Transverse colon (tissue), 4 donors: ENCODE data around the gene OAS1. TPM values are rescaled to one million over a fixed set of nuclear protein-coding genes. Genes with fewer than 3 reads are reported as not detected.
A peak's percentile ranks its signal among the peaks of the same experiment; 100 is the strongest.

Experiments
- DNase-seq: peaks from one replicate; pipeline ENCODE4 v3.0.0-alpha.2; 2019
- H3K27ac ChIP-seq, 4 donors: fragments of 200-600 bp; sonication (generic); 2 replicates each; pipeline ENCODE4 v1.5.1; 2016 to 2018; ENCODE audit warnings: inconsistent platforms in 4 of 4
- H3K27me3 ChIP-seq: fragments of 200-600 bp; sonication (generic); 2 replicates; pipeline ENCODE4 v1.5.1; 2017; ENCODE audit warnings: inconsistent platforms
- H3K36me3 ChIP-seq, 4 donors: fragments of 200-600 bp; sonication (generic); 2 replicates each; pipeline ENCODE4 v1.5.1; 2017 to 2019; ENCODE audit warnings: inconsistent platforms in 4 of 4
- H3K4me1 ChIP-seq, 4 donors: fragments of 200-600 bp; sonication (generic); 2 replicates each; pipeline ENCODE4 v1.5.1; 2017 to 2020; ENCODE audit warnings: inconsistent platforms in 4 of 4
- H3K4me3 ChIP-seq, 4 donors: fragments of 200-600 bp; sonication (generic); 1 replicate in 1 of 4; 2 replicates in 3 of 4; pipeline versions ENCODE4 v1.5.1 to v1.6.1; 2017 to 2019; ENCODE audit warnings: inconsistent platforms in 4 of 4
- H3K9me3 ChIP-seq, 2 donors: fragments of 200-600 bp; sonication (generic); 2 replicates each; pipeline ENCODE4 v1.5.1; 2017 to 2019; ENCODE audit warnings: inconsistent platforms in 2 of 2
- EP300 ChIP-seq: sonication (generic); formaldehyde crosslinking; IDR thresholded peaks from one replicate; pipeline ENCODE4 v1.6.1; 2017; ENCODE audit warnings: antibody characterized with exemption, low read depth
- POLR2A ChIP-seq: fragments of 450-650 bp; IDR thresholded peaks from one replicate; pipeline ENCODE4 v1.6.1; 2016; ENCODE audit warnings: antibody characterized with exemption, mild to moderate bottlenecking, moderate library complexity
- POLR2AphosphoS5 ChIP-seq, 3 donors: sonication (generic); formaldehyde crosslinking; IDR thresholded peaks; one replicate each; pipeline ENCODE4 v1.6.1; 2016; ENCODE audit warnings: antibody characterized with exemption in 3 of 3
- WGBS, 2 donors: methylation state at CpG; one replicate each; pipeline ENCODE4 v1.1.5; 2018; ENCODE audit warnings: low coverage in 1 of 2; 5-methylcytosine and 5-hydroxymethylcytosine counted together
- in situ Hi-C, 4 donors: fragments of 200-750 bp; cut with MboI; loops; one replicate each; pipeline versions ENCODE4 v1.15.0 to v1.15.1; 2017; ENCODE audit warnings: low sequenced_read_pairs in 3 of 4, low pct_ligation_motif_present in 1 of 4, low pct_unique_long_range_greater_than_20kb in 1 of 4
- intact Hi-C: fragments of 100-400 bp; cut with DNase I; formaldehyde crosslinking; loops from one replicate; pipeline ENCODE4 v1.15.1; 2023; ENCODE audit warnings: low total_unique reads
- total RNA-seq, 4 donors: library from RNA; depleted of rRNA; stranded (reverse); fragments of >200 nt; gene quantifications; one replicate each; pipeline ENCODE4 v1.1.0, GENCODE V29; 2016
- TF ChIP-seq, protein P1 (sequence below), 5 experiments: fragments of 200-600 bp in 3 of 5; fragments of 450-650 bp in 2 of 5; sonication (generic) in 3 of 5; IDR thresholded peaks; 1 replicate in 2 of 5; 2 replicates in 3 of 5; pipeline ENCODE4 v1.5.1; 2016 to 2017; ENCODE audit warnings: antibody characterized with exemption in 5 of 5, inconsistent platforms in 3 of 5, mild to moderate bottlenecking in 2 of 5, moderate library complexity in 1 of 5

OAS1 gene
- 100 to 1,000 TPM in 1 of 4 donors, 10 to 100 TPM in 3; 30.1 to 101 (median 82.1) TPM for total RNA-seq

DNA sequence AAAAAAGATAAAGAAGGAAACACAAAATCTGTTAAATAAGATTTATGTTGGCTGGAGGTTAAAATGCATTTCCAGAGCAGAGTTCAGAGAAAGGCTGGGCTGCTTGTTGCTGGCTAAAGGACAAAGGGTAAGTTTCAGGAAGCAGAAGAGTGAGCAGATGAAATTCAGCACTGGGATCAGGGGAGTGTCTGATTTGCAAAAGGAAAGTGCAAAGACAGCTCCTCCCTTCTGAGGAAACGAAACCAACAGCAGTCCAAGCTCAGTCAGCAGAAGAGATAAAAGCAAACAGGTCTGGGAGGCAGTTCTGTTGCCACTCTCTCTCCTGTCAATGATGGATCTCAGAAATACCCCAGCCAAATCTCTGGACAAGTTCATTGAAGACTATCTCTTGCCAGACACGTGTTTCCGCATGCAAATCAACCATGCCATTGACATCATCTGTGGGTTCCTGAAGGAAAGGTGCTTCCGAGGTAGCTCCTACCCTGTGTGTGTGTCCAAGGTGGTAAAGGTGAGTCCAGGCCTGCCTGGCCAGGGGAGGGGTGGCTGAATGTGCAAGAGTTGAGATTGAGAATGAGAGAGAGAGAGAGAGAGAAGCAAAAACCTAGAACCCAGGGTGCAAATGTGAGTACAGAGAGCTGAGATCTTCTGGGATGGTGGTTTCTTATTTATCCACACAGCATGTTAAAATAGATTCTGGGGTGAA is at the start of gene OAS1:
Gene OAS1, plus strand, starts transcription at position 251 of the 703 bp plus-strand sequence. Its CDS starts 78 bp downstream, at position 329.
- peaks cover 0 to 3% (median 0%) of the 10 kb centered on the region in 4 donors for H3K36me3 ChIP-seq
- intact Hi-C loops, result no loop called here
- 3 to 6% methylated on average over 3 to 4 of the region's 4 CpGs for WGBS, 2 donors
- DNase-seq, result peak; percentile 68
- peak within 1 kb of the TSS; percentile 14 to 67 (median 44) for H3K4me3 ChIP-seq
- H3K27ac ChIP-seq, result peak within 1 kb of the TSS; percentile 85 to 90 (median 87)
- H3K9me3 ChIP-seq, result no peaks in the 10 kb centered on the region
- in situ Hi-C loops, result no loop called here
- H3K27me3 ChIP-seq, result no peaks in the 10 kb centered on the region
- peak; percentile 81 for TF ChIP-seq POLR2A
- TF ChIP-seq POLR2AphosphoS5 (IDR thresholded peaks at IDR 0.05), result peak; percentile 86 to 95 (median 86)
- TF ChIP-seq, protein P1, sequence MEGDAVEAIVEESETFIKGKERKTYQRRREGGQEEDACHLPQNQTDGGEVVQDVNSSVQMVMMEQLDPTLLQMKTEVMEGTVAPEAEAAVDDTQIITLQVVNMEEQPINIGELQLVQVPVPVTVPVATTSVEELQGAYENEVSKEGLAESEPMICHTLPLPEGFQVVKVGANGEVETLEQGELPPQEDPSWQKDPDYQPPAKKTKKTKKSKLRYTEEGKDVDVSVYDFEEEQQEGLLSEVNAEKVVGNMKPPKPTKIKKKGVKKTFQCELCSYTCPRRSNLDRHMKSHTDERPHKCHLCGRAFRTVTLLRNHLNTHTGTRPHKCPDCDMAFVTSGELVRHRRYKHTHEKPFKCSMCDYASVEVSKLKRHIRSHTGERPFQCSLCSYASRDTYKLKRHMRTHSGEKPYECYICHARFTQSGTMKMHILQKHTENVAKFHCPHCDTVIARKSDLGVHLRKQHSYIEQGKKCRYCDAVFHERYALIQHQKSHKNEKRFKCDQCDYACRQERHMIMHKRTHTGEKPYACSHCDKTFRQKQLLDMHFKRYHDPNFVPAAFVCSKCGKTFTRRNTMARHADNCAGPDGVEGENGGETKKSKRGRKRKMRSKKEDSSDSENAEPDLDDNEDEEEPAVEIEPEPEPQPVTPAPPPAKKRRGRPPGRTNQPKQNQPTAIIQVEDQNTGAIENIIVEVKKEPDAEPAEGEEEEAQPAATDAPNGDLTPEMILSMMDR (IDR thresholded peaks at IDR 0.05), result no peak
- H3K4me1 ChIP-seq, result peaks cover 19 to 77% (median 59%) of the 10 kb centered on the region in 4 donors

DNA sequence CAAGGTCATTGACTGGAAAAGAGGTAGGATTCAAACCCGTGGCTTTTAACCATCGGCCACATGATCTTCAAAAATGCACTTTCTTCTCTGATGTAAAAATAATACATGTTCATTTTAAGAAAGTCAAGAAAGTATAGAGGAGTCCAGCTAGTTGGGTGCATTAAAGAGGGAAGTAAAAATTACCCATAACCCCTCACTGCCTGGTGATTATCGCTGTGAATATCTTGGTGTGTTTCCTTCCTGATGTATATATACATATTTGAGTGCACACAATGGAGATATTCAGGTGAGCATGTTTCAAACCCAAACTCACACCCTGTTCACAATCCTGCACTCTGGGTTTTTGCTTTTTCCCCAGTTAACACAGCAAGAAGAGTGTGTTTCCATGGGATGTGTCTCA is 47.5 kb upstream of the OAS1 start:
- WGBS, 2 donors, result 71 to 74% methylated on average over 1 to 3 of the region's 3 CpGs
- in situ Hi-C loops, result no loop called here
- Histone ChIP-seq H3K9me3 (no peaks in the 10 kb centered on the region), H3K27ac (no peak overlapping the region), H3K27me3 (peaks cover 6% of the 10 kb centered on the region), H3K4me3 (no peak overlapping the region), H3K36me3 (no peaks in the 10 kb centered on the region), H3K4me1 (no peaks in the 10 kb centered on the region)
- intact Hi-C loops, result no loop called here
- TF ChIP-seq EP300, result no peak
- TF ChIP-seq POLR2AphosphoS5 (IDR thresholded peaks at IDR 0.05), result no peak
- TF ChIP-seq, protein P1 (IDR thresholded peaks at IDR 0.05), result no peak
- no peak for TF ChIP-seq POLR2A
- DNase-seq, result no peak

- Histone ChIP-seq H3K9me3 (no peaks in the 10 kb centered on the region), H3K4me3 (no peak overlapping the region), H3K4me1 (no peaks in the 10 kb centered on the region), H3K27me3 (peaks cover 6% of the 10 kb centered on the region), H3K36me3 (no peaks in the 10 kb centered on the region), H3K27ac (no peak overlapping the region)
- TF ChIP-seq EP300 (no peak), POLR2AphosphoS5 (IDR thresholded peaks at IDR 0.05) (no peak), POLR2A (no peak)
- TF ChIP-seq, protein P1 (IDR thresholded peaks at IDR 0.05), result no peak
- intact Hi-C loops (no loop called here), in situ Hi-C loops (no loop called here)
- DNase-seq, result no peak
- 59 to 83% methylated on average over 2 to 5 of the region's 5 CpGs for WGBS, 2 donors
Observed at GRCh38 chr12:112860181-112860580, 46.6 kb upstream of the OAS1 start.

DNA sequence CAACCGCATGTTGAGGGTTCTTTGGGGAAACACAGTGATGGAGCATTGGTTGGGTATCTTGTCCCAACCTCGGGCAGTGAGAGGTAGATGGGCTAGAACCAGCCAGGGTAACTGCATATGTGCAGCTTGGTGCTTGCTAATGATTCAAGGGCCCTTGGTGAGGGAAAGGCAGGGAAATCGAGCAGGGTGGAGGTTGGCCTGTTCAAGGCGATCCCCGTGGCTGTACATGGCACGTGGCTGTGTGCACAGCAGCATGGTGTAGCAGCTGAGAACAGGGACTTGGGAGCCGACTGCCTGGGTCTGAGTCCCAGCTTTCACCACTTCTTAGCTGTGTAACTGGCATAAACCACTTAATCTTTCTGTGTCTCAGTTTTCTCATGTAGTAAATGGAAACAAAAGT is 45.5 kb upstream of the OAS1 start:
- no peaks in the 10 kb centered on the region for H3K9me3 ChIP-seq
- DNase-seq, result no peak
- H3K4me3 ChIP-seq, result no peak overlapping the region
- intact Hi-C loops (no loop called here), in situ Hi-C loops (no loop called here)
- H3K4me1 ChIP-seq, result no peaks in the 10 kb centered on the region
- TF ChIP-seq POLR2A (no peak), EP300 (no peak), POLR2AphosphoS5 (IDR thresholded peaks at IDR 0.05) (no peak)
- TF ChIP-seq, protein P1 (IDR thresholded peaks at IDR 0.05), result no peak
- H3K27ac ChIP-seq, result no peak overlapping the region
- H3K27me3 ChIP-seq, result peaks cover 6% of the 10 kb centered on the region
- WGBS, 2 donors, result 85% methylated on average over 7 of the region's 7 CpGs; no CpG with 5 or more reads in 1 of the 2 donors
- no peaks in the 10 kb centered on the region for H3K36me3 ChIP-seq
